GM06990 (cell line): ENCODE measurements around the gene LIN7B.

Experiments used
- DNase-seq: peaks from one replicate; pipeline ENCODE4 v3.0.0-alpha.2; 2011; ENCODE audit not compliant: insufficient read length; ENCODE audit errors: extremely low read depth
- H3K27me3 ChIP-seq: replicated peaks from 2 replicates; pipeline ENCODE4 v1.6.0; 2011; ENCODE audit warnings: low read length; ENCODE audit not compliant: control insufficient read depth, insufficient read depth
- H3K36me3 ChIP-seq: 2 replicates; pipeline ENCODE4 v1.5.1; 2011; ENCODE audit warnings: low read length; ENCODE audit not compliant: control insufficient read depth, insufficient read depth
- H3K4me3 ChIP-seq: replicated peaks from 2 replicates; pipeline ENCODE4 v1.5.1; 2011; ENCODE audit warnings: low read depth, mild to moderate bottlenecking, control low read depth, low read length
- CTCF ChIP-seq: IDR thresholded peaks from 2 replicates; pipeline ENCODE4 v1.5.1; 2011; ENCODE audit warnings: low read length, control low read depth, mild to moderate bottlenecking, inconsistent platforms; ENCODE audit not compliant: insufficient read depth, poor library complexity, severe bottlenecking

LIN7B gene

GRCh38 chr19:49148784-49149651 is 34.8 kb downstream of the LIN7B start:
- no peak for TF ChIP-seq CTCF
- no peaks in the 10 kb centered on the region; the same call in none of the 2 replicates for H3K27me3 ChIP-seq
- peak; percentile 74 for DNase-seq

GRCh38 chr19:49149652-49150105 is 35.5 kb downstream of the LIN7B start:
- Histone ChIP-seq H3K27me3 (no peaks in the 10 kb centered on the region; the same call in none of the 2 replicates), H3K4me3 (peak overlapping the region; percentile 43), H3K36me3 (no peaks in the 10 kb centered on the region)
- TF ChIP-seq CTCF: no peak
- DNase-seq: no peak

More at GRCh38 chr19:49148784-49149651, 34.8 kb downstream of the LIN7B start:
- Histone ChIP-seq H3K4me3 (no peak overlapping the region), H3K36me3 (no peaks in the 10 kb centered on the region)

GRCh38 chr19:49150106-49150943 is 36.2 kb downstream of the LIN7B start:
- no peak for TF ChIP-seq CTCF
- Histone ChIP-seq H3K4me3 (peak overlapping the region; percentile 43), H3K36me3 (no peaks in the 10 kb centered on the region), H3K27me3 (no peaks in the 10 kb centered on the region; the same call in none of the 2 replicates)
- DNase-seq: peak; percentile 68

GRCh38 chr19:49150944-49151243 is 36.7 kb downstream of the LIN7B start:
- Histone ChIP-seq H3K36me3 (no peaks in the 10 kb centered on the region), H3K27me3 (no peaks in the 10 kb centered on the region; the same call in none of the 2 replicates), H3K4me3 (no peak overlapping the region)
- no peak for DNase-seq
- no peak for TF ChIP-seq CTCF

GRCh38 chr19:49151267-49152118 is 37.3 kb downstream of the LIN7B start:
- no peaks in the 10 kb centered on the region for H3K36me3 ChIP-seq
- no peak overlapping the region for H3K4me3 ChIP-seq
- DNase-seq: no peak
- no peaks in the 10 kb centered on the region; the same call in none of the 2 replicates for H3K27me3 ChIP-seq
- TF ChIP-seq CTCF: no peak
